Astrocyte (in vitro differentiated cells and primary cell): Measurements from ENCODE around the gene NR4A2. TPM values are rescaled to one million over a fixed set of nuclear protein-coding genes. Genes with fewer than 3 reads are reported as not detected.

ENCODE experiments used
- DNase-seq: peaks from one replicate; pipeline ENCODE4 v3.0.0-alpha.2; 2010; ENCODE audit warnings: low read depth
- FAIRE-seq: peaks from 2 replicates; lab custom pipeline; 2011; peaks lifted over from hg19 to GRCh38; lab: Jason Lieb, UNC
- H2AFZ ChIP-seq: 2 replicates; pipeline ENCODE4 v1.6.0; 2012; ENCODE audit warnings: low read depth, low read length, inconsistent platforms
- H3K27ac ChIP-seq: 2 replicates; pipeline ENCODE4 v1.5.1; 2011; ENCODE audit warnings: low read depth, low read length, inconsistent platforms
- H3K27me3 ChIP-seq: 2 replicates; pipeline ENCODE4 v1.6.0; 2011; ENCODE audit warnings: low read length, inconsistent platforms; ENCODE audit not compliant: insufficient read depth
- H3K36me3 ChIP-seq: 2 replicates; pipeline ENCODE4 v1.5.1; 2011; ENCODE audit warnings: low read length, inconsistent platforms; ENCODE audit not compliant: insufficient read depth
- H3K4me1 ChIP-seq: 2 replicates; pipeline ENCODE4 v1.5.1; 2011; ENCODE audit warnings: low read length, inconsistent platforms; ENCODE audit not compliant: insufficient read depth
- H3K4me2 ChIP-seq: 2 replicates; pipeline ENCODE4 v1.6.0; 2012; ENCODE audit warnings: low read length, inconsistent platforms
- H3K4me3 ChIP-seq: 2 replicates; pipeline ENCODE4 v1.5.1; 2011; ENCODE audit warnings: low read depth, mild to moderate bottlenecking, low read length, inconsistent platforms; ENCODE audit not compliant: insufficient read depth
- H3K79me2 ChIP-seq: 2 replicates; pipeline ENCODE4 v1.6.0; 2012; ENCODE audit warnings: mild to moderate bottlenecking, low read length, inconsistent platforms; ENCODE audit not compliant: insufficient read depth
- H3K9ac ChIP-seq: 2 replicates; pipeline ENCODE4 v1.6.0; 2012; ENCODE audit warnings: mild to moderate bottlenecking, low read length, inconsistent platforms
- H3K9me3 ChIP-seq: 2 replicates; pipeline ENCODE4 v1.5.1; 2012; ENCODE audit warnings: low read depth, mild to moderate bottlenecking, low read length, inconsistent platforms; ENCODE audit not compliant: insufficient read depth
- H4K20me1 ChIP-seq: 2 replicates; pipeline ENCODE4 v1.6.0; 2012; ENCODE audit warnings: low read length, inconsistent platforms; ENCODE audit not compliant: insufficient read depth
- H3K27ac Mint-ChIP-seq: one replicate; pipeline ENCODE4 v1.8.0; 2021; ENCODE audit warnings: mild to moderate bottlenecking, mixed read lengths; ENCODE audit not compliant: unreplicated experiment
- H3K27me3 Mint-ChIP-seq: one replicate; pipeline ENCODE4 v1.8.0; 2021; ENCODE audit warnings: low read depth, mixed read lengths; ENCODE audit not compliant: unreplicated experiment
- H3K36me3 Mint-ChIP-seq: one replicate; pipeline ENCODE4 v1.8.0; 2021; ENCODE audit warnings: low read depth, mixed read lengths; ENCODE audit not compliant: unreplicated experiment
- H3K4me1 Mint-ChIP-seq: one replicate; pipeline ENCODE4 v1.8.0; 2021; ENCODE audit warnings: low read depth, mixed read lengths; ENCODE audit not compliant: unreplicated experiment
- H3K4me3 Mint-ChIP-seq: one replicate; pipeline ENCODE4 v1.8.0; 2021; ENCODE audit warnings: mild to moderate bottlenecking, moderate library complexity, mixed read lengths; ENCODE audit not compliant: unreplicated experiment
- H3K9me3 Mint-ChIP-seq: one replicate; pipeline ENCODE4 v1.8.0; 2021; ENCODE audit warnings: mild to moderate bottlenecking, mixed read lengths; ENCODE audit not compliant: unreplicated experiment
- EZH2 ChIP-seq: IDR thresholded peaks from 2 replicates; pipeline ENCODE4 v1.6.1; 2012; ENCODE audit warnings: mild to moderate bottlenecking, low read length, inconsistent platforms; ENCODE audit not compliant: insufficient read depth
- total RNA-seq: library from RNA; stranded (reverse); gene quantifications from 2 replicates; pipeline ENCODE4 v1.2.1, GENCODE V29; 2021
- TF ChIP-seq, protein P1 (sequence below): IDR thresholded peaks from 2 replicates; pipeline ENCODE4 v1.5.1; 2011; ENCODE audit warnings: low read depth, mild to moderate bottlenecking, inconsistent platforms, low read length, moderate library complexity; ENCODE audit not compliant: insufficient read depth

Gene NR4A2
- total RNA-seq, 1 donor from 2014 or later: 1.3 TPM

DNA sequence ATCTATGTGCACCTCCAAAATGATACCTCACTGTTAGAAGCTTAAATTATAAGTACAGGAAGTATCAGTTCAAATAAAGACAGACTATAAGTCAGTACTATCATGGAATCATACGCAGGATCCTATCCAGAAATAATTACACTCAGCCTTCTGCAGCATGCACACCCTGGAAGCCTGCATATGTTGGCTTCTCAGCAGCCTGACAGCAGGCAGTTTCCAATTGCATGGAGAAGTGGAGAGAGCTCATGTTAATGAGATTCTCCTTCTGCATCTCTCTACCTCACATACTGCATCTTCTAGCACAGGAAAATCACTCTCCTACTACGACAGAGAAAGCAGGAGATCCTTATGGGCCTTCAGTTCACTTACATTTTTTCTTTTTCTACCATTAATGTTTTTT lies 20.5 kb downstream of the NR4A2 start:
- DNase-seq: no peak
- no peaks in the 10 kb centered on the region for H3K9me3 Mint-ChIP-seq
- no peaks in the 10 kb centered on the region for H3K36me3 Mint-ChIP-seq
- H3K4me1 Mint-ChIP-seq: peaks cover 5% of the 10 kb centered on the region
- Histone ChIP-seq H3K9me3 (no peaks in the 10 kb centered on the region), H3K27me3 (no peaks in the 10 kb centered on the region), H3K79me2 (no peaks in the 10 kb centered on the region), H3K4me1 (no peaks in the 10 kb centered on the region), H4K20me1 (no peaks in the 10 kb centered on the region), H3K27ac (no peak overlapping the region), H3K4me3 (no peak overlapping the region), H3K9ac (no peak overlapping the region), H2AFZ (no peak overlapping the region), H3K4me2 (no peak overlapping the region), H3K36me3 (no peaks in the 10 kb centered on the region)
- TF ChIP-seq, protein P1, sequence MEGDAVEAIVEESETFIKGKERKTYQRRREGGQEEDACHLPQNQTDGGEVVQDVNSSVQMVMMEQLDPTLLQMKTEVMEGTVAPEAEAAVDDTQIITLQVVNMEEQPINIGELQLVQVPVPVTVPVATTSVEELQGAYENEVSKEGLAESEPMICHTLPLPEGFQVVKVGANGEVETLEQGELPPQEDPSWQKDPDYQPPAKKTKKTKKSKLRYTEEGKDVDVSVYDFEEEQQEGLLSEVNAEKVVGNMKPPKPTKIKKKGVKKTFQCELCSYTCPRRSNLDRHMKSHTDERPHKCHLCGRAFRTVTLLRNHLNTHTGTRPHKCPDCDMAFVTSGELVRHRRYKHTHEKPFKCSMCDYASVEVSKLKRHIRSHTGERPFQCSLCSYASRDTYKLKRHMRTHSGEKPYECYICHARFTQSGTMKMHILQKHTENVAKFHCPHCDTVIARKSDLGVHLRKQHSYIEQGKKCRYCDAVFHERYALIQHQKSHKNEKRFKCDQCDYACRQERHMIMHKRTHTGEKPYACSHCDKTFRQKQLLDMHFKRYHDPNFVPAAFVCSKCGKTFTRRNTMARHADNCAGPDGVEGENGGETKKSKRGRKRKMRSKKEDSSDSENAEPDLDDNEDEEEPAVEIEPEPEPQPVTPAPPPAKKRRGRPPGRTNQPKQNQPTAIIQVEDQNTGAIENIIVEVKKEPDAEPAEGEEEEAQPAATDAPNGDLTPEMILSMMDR: no peak
- no peak for TF ChIP-seq EZH2
- H3K27me3 Mint-ChIP-seq: no peaks in the 10 kb centered on the region
- H3K4me3 Mint-ChIP-seq: no peak overlapping the region
- FAIRE-seq: no peak
- no peak overlapping the region for H3K27ac Mint-ChIP-seq

DNA sequence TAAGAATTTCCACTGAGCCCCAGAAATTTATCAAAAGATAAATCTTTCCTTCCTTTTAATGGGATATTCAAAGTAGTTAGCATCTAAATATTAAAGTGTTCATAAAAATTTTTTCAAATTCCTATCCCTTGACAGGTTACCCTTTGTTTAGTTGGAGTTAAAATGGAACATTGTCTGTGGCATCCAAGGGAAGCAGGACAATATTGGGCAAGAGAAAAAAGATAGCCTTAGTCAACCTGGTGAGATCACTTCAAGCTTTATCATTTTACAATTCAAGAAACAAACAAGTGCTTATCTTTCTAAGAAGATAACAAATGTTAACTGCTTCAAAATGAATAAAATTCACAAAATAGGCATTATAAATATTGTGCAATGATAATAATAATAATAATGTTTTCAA lies 21.7 kb downstream of the NR4A2 start:
- Mint-ChIP-seq H3K27me3 (no peaks in the 10 kb centered on the region), H3K36me3 (no peaks in the 10 kb centered on the region), H3K4me1 (peaks cover 5% of the 10 kb centered on the region), H3K27ac (no peak overlapping the region), H3K4me3 (no peak overlapping the region), H3K9me3 (no peaks in the 10 kb centered on the region)
- no peaks in the 10 kb centered on the region for H3K27me3 ChIP-seq
- H2AFZ ChIP-seq: no peak overlapping the region
- no peak for FAIRE-seq
- H3K4me2 ChIP-seq: no peak overlapping the region
- H3K9ac ChIP-seq: no peak overlapping the region
- H3K27ac ChIP-seq: no peak overlapping the region
- no peaks in the 10 kb centered on the region for H3K36me3 ChIP-seq
- no peaks in the 10 kb centered on the region for H3K9me3 ChIP-seq
- H3K4me3 ChIP-seq: no peak overlapping the region
- H3K4me1 ChIP-seq: no peaks in the 10 kb centered on the region
- no peaks in the 10 kb centered on the region for H4K20me1 ChIP-seq
- H3K79me2 ChIP-seq: no peaks in the 10 kb centered on the region
- no peak for DNase-seq
- TF ChIP-seq EZH2: no peak
- TF ChIP-seq, protein P1: no peak

DNA sequence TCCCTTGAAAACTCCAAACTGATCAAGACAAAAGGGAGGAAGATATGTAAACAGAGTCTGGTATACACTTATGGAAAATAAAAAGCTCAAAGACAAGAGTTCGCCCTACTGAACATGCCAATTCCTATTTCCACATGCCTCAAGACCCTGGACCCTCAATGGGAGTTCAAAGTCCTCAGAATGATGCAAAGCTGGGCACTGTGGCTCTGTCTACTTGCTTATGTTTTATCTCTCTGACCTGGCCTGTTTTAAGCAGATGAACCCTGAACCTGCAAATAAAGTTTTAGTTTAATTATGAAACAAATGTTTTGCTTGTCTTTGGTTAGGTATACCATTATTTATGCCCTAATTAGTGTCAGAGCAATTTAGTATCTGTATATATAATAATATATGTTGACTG lies 22.6 kb downstream of the NR4A2 start:
- no peak for FAIRE-seq
- H3K9me3 ChIP-seq: no peaks in the 10 kb centered on the region
- no peak for DNase-seq
- Mint-ChIP-seq H3K27ac (no peak overlapping the region), H3K36me3 (no peaks in the 10 kb centered on the region), H3K27me3 (no peaks in the 10 kb centered on the region), H3K4me1 (peaks cover 5% of the 10 kb centered on the region), H3K9me3 (no peaks in the 10 kb centered on the region), H3K4me3 (no peak overlapping the region)
- TF ChIP-seq, protein P1: no peak
- no peak for TF ChIP-seq EZH2
- H3K79me2 ChIP-seq: no peaks in the 10 kb centered on the region
- peak overlapping the region; percentile 6 for H2AFZ ChIP-seq
- no peak overlapping the region for H3K4me2 ChIP-seq
- no peaks in the 10 kb centered on the region for H3K36me3 ChIP-seq
- no peak overlapping the region for H3K9ac ChIP-seq
- no peaks in the 10 kb centered on the region for H3K27me3 ChIP-seq
- no peaks in the 10 kb centered on the region for H4K20me1 ChIP-seq
- no peaks in the 10 kb centered on the region for H3K4me1 ChIP-seq
- no peak overlapping the region for H3K4me3 ChIP-seq
- H3K27ac ChIP-seq: no peak overlapping the region
